Prostate gland (tissue), 2 donors: Measurements from ENCODE around the gene NCL. TPM values are rescaled to one million over a fixed set of nuclear protein-coding genes. Genes with fewer than 3 reads are reported as not detected.

Source experiments
- DNase-seq: peaks from one replicate; pipeline ENCODE4 v3.0.0-alpha.2; 2019; ENCODE audit warnings: low spot score
- H3K27ac ChIP-seq, 2 donors: fragments of 200-600 bp; sonication (generic); 2 replicates each; pipeline ENCODE4 v1.5.1; 2017 to 2019
- H3K27me3 ChIP-seq: fragments of 200-600 bp; sonication (generic); replicated peaks from 2 replicates; pipeline ENCODE4 v1.5.1; 2019; ENCODE audit not compliant: insufficient read depth
- H3K36me3 ChIP-seq, 2 donors: fragments of 200-600 bp; sonication (generic); 1 replicate in 1 of 2; 2 replicates in 1 of 2; pipeline versions ENCODE4 v1.5.1 to v1.8.1; 2017 to 2019
- H3K4me1 ChIP-seq: fragments of 200-600 bp; sonication (generic); replicated peaks from 2 replicates; pipeline ENCODE4 v1.5.1; 2019
- H3K4me3 ChIP-seq, 2 donors: fragments of 200-600 bp; sonication (generic); 2 replicates each; pipeline ENCODE4 v1.5.1; 2017 to 2019
- H3K9me3 ChIP-seq: fragments of 200-600 bp; sonication (generic); 2 replicates; pipeline ENCODE4 v1.5.1; 2017
- POLR2A ChIP-seq: fragments of 450-650 bp; IDR thresholded peaks from one replicate; pipeline ENCODE4 v1.6.1; 2016; ENCODE audit warnings: antibody characterized with exemption, mild to moderate bottlenecking
- POLR2AphosphoS5 ChIP-seq: sonication (generic); formaldehyde crosslinking; IDR thresholded peaks from one replicate; pipeline ENCODE4 v1.6.1; 2017; ENCODE audit warnings: antibody characterized with exemption
- WGBS: methylation state at CpG from one replicate; pipeline ENCODE4 v1.1.5; 2018; 5-methylcytosine and 5-hydroxymethylcytosine counted together
- intact Hi-C: fragments of 100-400 bp; cut with DNase I; formaldehyde crosslinking; loops from one replicate; pipeline ENCODE4 v1.14.2; 2022
- total RNA-seq, 2 donors: library from RNA; depleted of rRNA; stranded (reverse); fragments of >200 nt; gene quantifications; one replicate each; pipeline ENCODE4 v1.1.0, GENCODE V29; 2016
- TF ChIP-seq, protein P1 (sequence below), 4 experiments: fragments of 200-600 bp in 2 of 4; fragments of 450-650 bp in 2 of 4; sonication (generic) in 2 of 4; IDR thresholded peaks; 1 replicate in 3 of 4; 2 replicates in 1 of 4; pipeline ENCODE4 v1.5.1; 2016 to 2019; ENCODE audit warnings: antibody characterized with exemption in 4 of 4, mild to moderate bottlenecking in 2 of 4, moderate library complexity in 2 of 4

Gene NCL
- total RNA-seq, 2 donors from 2014 or later: 92.0 to 160 TPM

DNA sequence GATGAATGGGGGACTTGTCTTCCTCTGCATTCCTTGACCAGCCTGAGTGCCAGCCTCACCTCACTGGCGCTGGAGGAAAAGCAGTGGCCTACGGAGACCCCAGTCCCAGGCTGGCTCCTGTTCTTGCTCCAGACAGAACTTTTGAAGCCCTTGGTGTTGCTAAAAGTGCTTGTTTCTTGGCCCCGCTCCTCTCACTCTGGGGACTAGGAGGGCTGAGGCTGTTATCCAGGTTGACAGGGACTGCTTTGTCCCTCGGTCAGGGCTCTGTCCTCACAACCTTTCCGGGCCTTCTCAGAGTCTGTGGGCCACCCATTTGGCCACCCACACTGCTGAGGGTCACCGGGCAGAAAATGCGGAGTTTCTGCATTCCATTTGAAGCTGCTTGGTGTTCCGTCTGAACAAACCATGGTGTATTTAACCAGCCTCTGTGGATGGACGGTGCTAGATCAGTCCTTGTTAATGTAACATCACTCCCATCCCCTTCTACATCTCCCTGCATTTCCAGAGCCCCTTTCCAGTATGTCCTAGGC, 43.2 kb downstream of the NCL start:
- no peak overlapping the region for H3K27ac ChIP-seq
- no peaks in the 10 kb centered on the region for H3K36me3 ChIP-seq
- DNase-seq: no peak
- H3K4me1 ChIP-seq: no peaks in the 10 kb centered on the region
- H3K9me3 ChIP-seq: no peaks in the 10 kb centered on the region
- TF ChIP-seq POLR2AphosphoS5 (no peak), POLR2A (no peak)
- TF ChIP-seq, protein P1, sequence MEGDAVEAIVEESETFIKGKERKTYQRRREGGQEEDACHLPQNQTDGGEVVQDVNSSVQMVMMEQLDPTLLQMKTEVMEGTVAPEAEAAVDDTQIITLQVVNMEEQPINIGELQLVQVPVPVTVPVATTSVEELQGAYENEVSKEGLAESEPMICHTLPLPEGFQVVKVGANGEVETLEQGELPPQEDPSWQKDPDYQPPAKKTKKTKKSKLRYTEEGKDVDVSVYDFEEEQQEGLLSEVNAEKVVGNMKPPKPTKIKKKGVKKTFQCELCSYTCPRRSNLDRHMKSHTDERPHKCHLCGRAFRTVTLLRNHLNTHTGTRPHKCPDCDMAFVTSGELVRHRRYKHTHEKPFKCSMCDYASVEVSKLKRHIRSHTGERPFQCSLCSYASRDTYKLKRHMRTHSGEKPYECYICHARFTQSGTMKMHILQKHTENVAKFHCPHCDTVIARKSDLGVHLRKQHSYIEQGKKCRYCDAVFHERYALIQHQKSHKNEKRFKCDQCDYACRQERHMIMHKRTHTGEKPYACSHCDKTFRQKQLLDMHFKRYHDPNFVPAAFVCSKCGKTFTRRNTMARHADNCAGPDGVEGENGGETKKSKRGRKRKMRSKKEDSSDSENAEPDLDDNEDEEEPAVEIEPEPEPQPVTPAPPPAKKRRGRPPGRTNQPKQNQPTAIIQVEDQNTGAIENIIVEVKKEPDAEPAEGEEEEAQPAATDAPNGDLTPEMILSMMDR (IDR thresholded peaks at IDR 0.05): no peak
- no peak overlapping the region for H3K4me3 ChIP-seq
- intact Hi-C loops: no loop called here
- no peaks in the 10 kb centered on the region for H3K27me3 ChIP-seq
- WGBS: 64% methylated on average over 9 of the region's 9 CpGs

DNA sequence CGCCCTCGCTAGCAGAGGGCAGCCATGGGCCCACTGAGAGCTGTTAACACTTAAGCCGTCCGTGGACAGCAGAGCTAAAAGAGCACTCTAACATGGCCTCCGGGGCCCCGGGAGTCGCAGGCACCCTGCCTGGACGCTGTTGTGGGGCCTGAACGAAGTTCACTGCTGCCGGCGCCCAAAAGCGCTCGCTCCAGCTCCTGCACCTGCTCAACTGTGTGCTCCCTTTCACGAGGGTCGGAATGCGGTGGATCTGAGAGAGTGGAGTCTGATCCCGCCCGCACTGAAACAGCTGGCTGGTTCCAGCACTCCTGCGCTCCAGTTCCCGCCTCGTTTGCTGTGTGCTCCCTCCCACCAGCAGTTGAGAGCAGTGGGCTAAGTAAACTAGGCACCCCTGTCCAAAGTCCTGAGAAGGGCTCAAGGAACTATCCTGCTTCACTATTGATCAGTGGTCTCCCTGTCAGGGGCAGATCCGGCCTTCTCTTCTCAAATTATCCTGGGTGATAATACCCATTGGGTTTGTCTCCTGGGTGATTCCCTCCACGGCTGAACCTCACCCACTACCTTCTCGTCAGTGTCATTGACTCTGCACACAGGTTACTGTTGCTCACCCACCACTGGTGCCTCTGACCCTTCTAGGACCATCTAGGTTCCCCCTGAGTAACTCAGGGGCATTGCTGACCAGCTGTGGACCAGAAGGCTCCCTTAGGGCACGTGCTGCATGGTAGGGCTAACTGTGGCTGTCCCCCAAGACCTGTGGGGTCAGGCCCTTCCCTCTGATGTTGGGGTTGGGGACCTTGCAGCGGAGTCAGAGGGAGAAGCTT, 45.3 kb downstream of the NCL start:
- Histone ChIP-seq H3K27me3 (no peaks in the 10 kb centered on the region), H3K9me3 (no peaks in the 10 kb centered on the region), H3K4me3 (no peak overlapping the region), H3K27ac (no peak overlapping the region), H3K4me1 (no peaks in the 10 kb centered on the region), H3K36me3 (no peaks in the 10 kb centered on the region)
- intact Hi-C loops: no loop called here
- no peak for DNase-seq
- TF ChIP-seq POLR2AphosphoS5 (no peak), POLR2A (no peak)
- TF ChIP-seq, protein P1 (IDR thresholded peaks at IDR 0.05): no peak
- WGBS: 85% methylated on average over 26 of the region's 26 CpGs

DNA sequence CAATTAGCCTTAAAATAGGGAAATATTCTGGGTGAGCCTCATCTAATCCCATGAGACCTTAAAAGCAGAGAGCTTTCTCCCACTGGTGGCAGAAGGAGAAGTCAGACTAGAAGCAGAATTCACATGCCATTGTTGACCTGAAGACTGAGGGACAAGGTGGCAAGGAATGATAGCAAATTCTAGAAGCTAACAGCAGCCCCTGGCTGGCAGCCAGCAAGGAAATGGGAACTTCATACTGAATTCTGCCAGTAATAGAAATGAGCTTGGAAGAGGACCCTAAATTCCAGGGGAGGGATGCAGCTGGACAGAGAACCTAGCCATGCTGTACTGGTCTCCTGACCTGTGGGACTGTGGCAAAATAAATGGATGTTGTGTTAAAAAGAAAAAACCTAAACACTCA, 49.3 kb downstream of the NCL start:
- Histone ChIP-seq H3K27ac (no peak overlapping the region), H3K36me3 (no peaks in the 10 kb centered on the region)

DNA sequence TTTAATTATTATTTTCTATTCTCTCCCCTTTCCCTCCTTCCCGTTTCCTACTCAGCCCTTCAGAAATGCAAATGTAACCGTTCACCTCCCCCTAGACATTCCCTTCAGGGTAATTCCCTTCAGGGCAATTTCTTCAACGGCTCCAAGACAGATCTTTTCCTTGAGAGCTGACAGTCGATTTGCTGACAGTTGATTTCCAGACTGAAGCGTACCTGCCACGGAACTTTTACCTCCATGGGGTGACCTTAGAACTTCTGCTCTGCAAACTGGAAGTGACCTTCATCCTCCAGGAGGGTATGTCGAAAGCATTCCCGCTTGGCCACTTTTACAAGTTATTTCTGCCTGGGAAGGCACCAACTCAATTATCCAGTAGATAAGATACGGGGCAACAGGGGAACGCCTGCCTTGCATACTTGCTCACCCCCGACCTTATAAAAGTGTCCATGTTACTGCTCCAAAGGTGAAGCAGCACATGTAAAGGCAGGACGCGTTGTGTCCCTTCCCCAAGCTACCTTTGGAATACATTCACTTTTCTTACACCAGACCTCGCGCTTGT, 50.3 kb downstream of the NCL start:
- H3K36me3 ChIP-seq: no peaks in the 10 kb centered on the region
- DNase-seq: no peak
- WGBS: 69% methylated on average over 15 of the region's 15 CpGs
- no peak overlapping the region for H3K4me3 ChIP-seq
- TF ChIP-seq POLR2A (no peak), POLR2AphosphoS5 (no peak)
- TF ChIP-seq, protein P1 (IDR thresholded peaks at IDR 0.05): no peak
- no peaks in the 10 kb centered on the region for H3K9me3 ChIP-seq
- no peaks in the 10 kb centered on the region for H3K4me1 ChIP-seq
- intact Hi-C loops: loop anchor here (2.0 to 5.0 kb wide), 3 partner anchors 117 to 312 kb away; no protein-coding TSS in a partner anchor
- H3K27me3 ChIP-seq: no peaks in the 10 kb centered on the region
- H3K27ac ChIP-seq: no peak overlapping the region

More for the DNA sequence above, 49.3 kb downstream of the NCL start:
- intact Hi-C loops: no loop called here
- no peak for DNase-seq
- Histone ChIP-seq H3K4me1 (no peaks in the 10 kb centered on the region), H3K4me3 (no peak overlapping the region), H3K9me3 (no peaks in the 10 kb centered on the region), H3K27me3 (no peaks in the 10 kb centered on the region)
- no peak for TF ChIP-seq POLR2AphosphoS5

DNA sequence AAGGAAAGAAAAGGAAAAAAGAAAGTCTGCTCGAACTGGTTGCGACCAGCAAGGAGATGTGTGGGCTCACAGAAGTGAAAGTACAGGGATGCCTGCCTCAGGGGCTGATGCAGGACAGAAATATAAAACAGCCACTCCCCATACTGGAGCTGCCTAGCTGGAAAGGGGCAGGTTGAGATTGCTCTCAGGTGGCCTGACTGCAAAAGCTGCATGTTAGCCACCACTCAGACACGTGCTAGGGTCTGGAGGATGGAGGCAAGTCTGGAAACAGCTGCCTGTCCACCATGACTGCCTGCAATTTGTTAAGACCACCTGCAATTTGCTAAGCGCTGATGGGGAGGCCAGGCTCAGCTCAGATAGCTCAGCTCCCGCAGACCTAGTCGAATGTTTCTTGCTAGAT, 50.8 kb downstream of the NCL start:
- DNase-seq: no peak

More for the DNA sequence above, 50.8 kb downstream of the NCL start:
- Histone ChIP-seq H3K9me3 (no peaks in the 10 kb centered on the region), H3K27me3 (no peaks in the 10 kb centered on the region), H3K4me3 (no peak overlapping the region), H3K4me1 (no peaks in the 10 kb centered on the region), H3K27ac (no peak overlapping the region), H3K36me3 (no peaks in the 10 kb centered on the region)
- 86% methylated on average over 6 of the region's 6 CpGs for WGBS
- TF ChIP-seq, protein P1 (IDR thresholded peaks at IDR 0.05): no peak
- TF ChIP-seq POLR2A (no peak), POLR2AphosphoS5 (no peak)
- intact Hi-C loops: loop anchor here (2.0 to 5.0 kb wide), 3 partner anchors 116 to 311 kb away; no protein-coding TSS in a partner anchor
